Stimulated activated naive CD8-positive, alpha-beta T cell treated with anti-CD3 and anti-CD28 coated beads, Interleukin-15, Interleukin-2, amounts not matched to agents 100 U/mL and 50 U/mL, for 24 hours (primary cell): Measurements from ENCODE around the gene SLC17A9.

ENCODE experiments used
- ATAC-seq: fragments of 150-1000 bp; cut with Tn5 transposase; one replicate; pipeline ENCODE4 v1.10.0; 2021
- DNase-seq: peaks from one replicate; pipeline ENCODE4 v3.0.0; 2021

The SLC17A9 gene

GRCh38 chr20:62952373-62952967, at the start of gene SLC17A9:
Gene SLC17A9, plus strand, starts transcription at chr20:62952709. Its CDS starts 122 bp downstream, at chr20:62952831.
- ATAC-seq (peak; percentile 75), DNase-seq (peak; percentile 87)

GRCh38 chr20:62902926-62903615, 49.4 kb upstream of the SLC17A9 start:
- DNase-seq = peak; percentile 35
- ATAC-seq = peak; percentile 68

GRCh38 chr20:62905536-62906117, 46.9 kb upstream of the SLC17A9 start:
- DNase-seq = no peak
- ATAC-seq = no peak

- DNase-seq (no peak), ATAC-seq (no peak)
Measured at GRCh38 chr20:62906209-62906608, 46.3 kb upstream of the SLC17A9 start.

- no peak for ATAC-seq
Measured at GRCh38 chr20:62906647-62907375, 45.7 kb upstream of the SLC17A9 start.

GRCh38 chr20:62907384-62908317, 44.9 kb upstream of the SLC17A9 start:
- DNase-seq (peak; percentile 53), ATAC-seq (peak; percentile 53)

More at GRCh38 chr20:62906647-62907375, 45.7 kb upstream of the SLC17A9 start:
- DNase-seq = no peak

GRCh38 chr20:62908971-62909791, 43.3 kb upstream of the SLC17A9 start:
- no peak for ATAC-seq
- no peak for DNase-seq

- DNase-seq = no peak
- no peak for ATAC-seq
Measured at GRCh38 chr20:62910217-62910766, 42.2 kb upstream of the SLC17A9 start.

GRCh38 chr20:62910777-62911497, 41.6 kb upstream of the SLC17A9 start:
- ATAC-seq (no peak), DNase-seq (no peak)

- ATAC-seq = no peak
- no peak for DNase-seq
Measured at GRCh38 chr20:62911701-62912280, 40.7 kb upstream of the SLC17A9 start.

GRCh38 chr20:62913043-62913630, 39.4 kb upstream of the SLC17A9 start:
- ATAC-seq = no peak
- DNase-seq = no peak

GRCh38 chr20:62914436-62914835, 38.1 kb upstream of the SLC17A9 start:
- no peak for DNase-seq
- no peak for ATAC-seq

- DNase-seq = no peak
- ATAC-seq = peak; percentile 37
Measured at GRCh38 chr20:62914970-62915457, 37.5 kb upstream of the SLC17A9 start.

- no peak for ATAC-seq
- no peak for DNase-seq
Measured at GRCh38 chr20:62916703-62917476, 35.6 kb upstream of the SLC17A9 start.

- DNase-seq (no peak), ATAC-seq (no peak)
Measured at GRCh38 chr20:62917720-62918119, 34.8 kb upstream of the SLC17A9 start.

- no peak for ATAC-seq
- peak; percentile 32 for DNase-seq
Measured at GRCh38 chr20:62918147-62918546, 34.4 kb upstream of the SLC17A9 start.

- peak; percentile 65 for DNase-seq
Measured at GRCh38 chr20:62918831-62919230, 33.7 kb upstream of the SLC17A9 start.

GRCh38 chr20:62920039-62920645, 32.4 kb upstream of the SLC17A9 start:
- DNase-seq = no peak
- ATAC-seq = no peak

More at GRCh38 chr20:62918831-62919230, 33.7 kb upstream of the SLC17A9 start:
- peak; percentile 33 for ATAC-seq
